H9 (cell line): ENCODE data around the gene ZNF385D. TPM values are rescaled to one million over a fixed set of nuclear protein-coding genes. Genes with fewer than 3 reads are reported as not detected.

Source experiments
- DNase-seq: peaks from one replicate; pipeline ENCODE4 v3.0.0-alpha.2; 2017
- H2AFZ ChIP-seq: one replicate; pipeline ENCODE4 v1.6.1; 2013; ENCODE audit warnings: mild to moderate bottlenecking, low read length, control low read depth, moderate library complexity
- H2AK5ac ChIP-seq: 2 replicates; pipeline ENCODE4 v1.6.1; 2013; ENCODE audit warnings: low read length, control low read depth, mixed read lengths; ENCODE audit not compliant: insufficient read length
- H2BK120ac ChIP-seq: one replicate; pipeline ENCODE4 v1.6.1; 2013; ENCODE audit warnings: low read depth, mild to moderate bottlenecking, low read length, control low read depth, inconsistent platforms; ENCODE audit not compliant: poor library complexity, severe bottlenecking
- H2BK12ac ChIP-seq: 2 replicates; pipeline ENCODE4 v1.6.1; 2013; ENCODE audit warnings: low read length, control low read depth, mixed read lengths, low read depth; ENCODE audit not compliant: insufficient read length
- H2BK15ac ChIP-seq: 2 replicates; pipeline ENCODE4 v1.6.1; 2013; ENCODE audit warnings: low read depth, low read length, control low read depth
- H2BK20ac ChIP-seq: one replicate; pipeline ENCODE4 v1.6.1; 2013; ENCODE audit warnings: low read depth, mild to moderate bottlenecking, low read length, control low read depth, inconsistent platforms; ENCODE audit not compliant: poor library complexity, severe bottlenecking
- H2BK5ac ChIP-seq: 2 replicates; pipeline ENCODE4 v1.6.1; 2013; ENCODE audit warnings: low read length, control low read depth, mixed read lengths; ENCODE audit not compliant: insufficient read length
- H3K14ac ChIP-seq: 2 replicates; pipeline ENCODE4 v1.6.1; 2013; ENCODE audit warnings: low read length, control low read depth; ENCODE audit not compliant: insufficient read depth
- H3K18ac ChIP-seq: 2 replicates; pipeline ENCODE4 v1.6.1; 2013; ENCODE audit warnings: low read depth, mild to moderate bottlenecking, mixed read lengths, low read length, control low read depth; ENCODE audit not compliant: insufficient read length
- H3K23ac ChIP-seq: 2 replicates; pipeline ENCODE4 v1.6.1; 2013; ENCODE audit warnings: low read length, control low read depth, mixed read lengths, low read depth; ENCODE audit not compliant: insufficient read length
- H3K23me2 ChIP-seq: 2 replicates; pipeline ENCODE4 v1.6.1; 2013; ENCODE audit warnings: low read depth, mild to moderate bottlenecking, mixed read lengths, low read length, control low read depth; ENCODE audit not compliant: insufficient read length, poor library complexity, severe bottlenecking
- H3K27ac ChIP-seq: 2 replicates; pipeline ENCODE4 v1.5.1; 2013; ENCODE audit warnings: low read length, control low read depth, mixed read lengths, low read depth; ENCODE audit not compliant: insufficient read length
- H3K27me3 ChIP-seq: 2 replicates; pipeline ENCODE4 v1.6.1; 2013; ENCODE audit warnings: low read length, control low read depth, inconsistent platforms; ENCODE audit not compliant: insufficient read depth
- H3K4ac ChIP-seq: 2 replicates; pipeline ENCODE4 v1.6.1; 2013; ENCODE audit warnings: low read depth, mild to moderate bottlenecking, control low read depth, inconsistent platforms, low read length, moderate library complexity
- H3K4me1 ChIP-seq: 2 replicates; pipeline ENCODE4 v1.6.1; 2013; ENCODE audit warnings: low read length, control low read depth, inconsistent platforms; ENCODE audit not compliant: insufficient read depth
- H3K4me2 ChIP-seq: 2 replicates; pipeline ENCODE4 v1.6.1; 2013; ENCODE audit warnings: low read length, control low read depth, mixed read lengths; ENCODE audit not compliant: insufficient read length, insufficient read depth
- H3K56ac ChIP-seq: 2 replicates; pipeline ENCODE4 v1.6.1; 2013; ENCODE audit warnings: low read depth, mild to moderate bottlenecking, mixed read lengths, low read length, control low read depth; ENCODE audit not compliant: insufficient read length
- H3K79me1 ChIP-seq: 2 replicates; pipeline ENCODE4 v1.6.1; 2013; ENCODE audit warnings: low read depth, mild to moderate bottlenecking, moderate library complexity, low read length, control low read depth, inconsistent platforms; ENCODE audit not compliant: insufficient read depth, poor library complexity, severe bottlenecking
- H3K79me2 ChIP-seq: 2 replicates; pipeline ENCODE4 v1.6.1; 2013; ENCODE audit warnings: low read length, control low read depth, inconsistent platforms; ENCODE audit not compliant: insufficient read depth
- H3K9ac ChIP-seq: 2 replicates; pipeline ENCODE4 v1.6.1; 2013; ENCODE audit warnings: low read length, control low read depth, mixed read lengths; ENCODE audit not compliant: insufficient read length; ENCODE audit errors: extremely low read depth
- H3K9me3 ChIP-seq: one replicate; pipeline ENCODE4 v1.6.1; 2013; ENCODE audit warnings: low read depth, low read length, inconsistent platforms; ENCODE audit not compliant: control insufficient read depth
- H3T11ph ChIP-seq: one replicate; pipeline ENCODE4 v1.6.1; 2013; ENCODE audit warnings: mild to moderate bottlenecking, low read length, control low read depth, inconsistent platforms
- H4K20me1 ChIP-seq: one replicate; pipeline ENCODE4 v1.6.1; 2013; ENCODE audit not compliant: control insufficient read depth, insufficient read length, insufficient read depth
- H4K5ac ChIP-seq: 2 replicates; pipeline ENCODE4 v1.6.1; 2013; ENCODE audit warnings: low read depth, mild to moderate bottlenecking, mixed read lengths, low read length, control low read depth; ENCODE audit not compliant: insufficient read length
- H4K8ac ChIP-seq: replicated peaks from 2 replicates; pipeline ENCODE4 v1.6.1; 2013; ENCODE audit warnings: low read length, control low read depth, mixed read lengths, low read depth; ENCODE audit not compliant: insufficient read length
- H4K91ac ChIP-seq: 2 replicates; pipeline ENCODE4 v1.6.1; 2013; ENCODE audit warnings: low read depth, mild to moderate bottlenecking, moderate library complexity, mixed read lengths, low read length, control low read depth; ENCODE audit not compliant: insufficient read length
- H3K27ac Mint-ChIP-seq, 3 experiments: 2 replicates in 2 of 3; 3 replicates in 1 of 3; pipeline ENCODE4 v1.8.0; 2020 to 2021; ENCODE audit warnings: mixed read lengths in 3 of 3, mild to moderate bottlenecking in 1 of 3, moderate library complexity in 1 of 3
- H3K27me3 Mint-ChIP-seq: 2 replicates; pipeline ENCODE4 v1.8.0; 2021; ENCODE audit warnings: low read depth, mild to moderate bottlenecking, moderate library complexity, mixed read lengths
- H3K36me3 Mint-ChIP-seq, 3 experiments: 2 replicates in 2 of 3; 3 replicates in 1 of 3; pipeline ENCODE4 v1.8.0; 2020 to 2021; ENCODE audit warnings: low read depth in 3 of 3, mixed read lengths in 3 of 3; ENCODE audit not compliant: insufficient read depth in 1 of 3
- H3K4me1 Mint-ChIP-seq, 2 experiments: 2 replicates each; pipeline ENCODE4 v1.8.0; 2020; ENCODE audit warnings: mixed read lengths in 2 of 2
- H3K4me3 Mint-ChIP-seq, 2 experiments: 2 replicates in 1 of 2; 3 replicates in 1 of 2; pipeline ENCODE4 v1.8.0; 2020 to 2021; ENCODE audit warnings: mild to moderate bottlenecking in 2 of 2, mixed read lengths in 2 of 2, moderate library complexity in 1 of 2
- H3K9me3 Mint-ChIP-seq, 2 experiments: 2 replicates in 1 of 2; 3 replicates in 1 of 2; pipeline ENCODE4 v1.8.0; 2020; ENCODE audit warnings: mild to moderate bottlenecking in 2 of 2, mixed read lengths in 2 of 2, moderate library complexity in 1 of 2
- WGBS: extraction: QIAGEN DNeasy Blood & Tissue Kit; methylation state at CpG from one replicate; pipeline ENCODE4 v1.1.7; 2013; ENCODE audit warnings: missing lambda C conversion rate, low lambda C conversion rate, mixed read lengths; ENCODE audit not compliant: insufficient read length; ENCODE audit errors: extremely low coverage; 5-methylcytosine and 5-hydroxymethylcytosine counted together
- total RNA-seq: library from RNA; stranded (reverse); gene quantifications from 2 replicates; pipeline ENCODE4 v1.2.1, GENCODE V29; 2021
- TF ChIP-seq, protein P1 (sequence below): fragments of 200-600 bp; sonication (generic); conservative IDR thresholded peaks from 3 replicates; pipeline ENCODE4 v1.8.0; 2021; ENCODE audit warnings: antibody characterized with exemption, mild to moderate bottlenecking

The ZNF385D gene
- total RNA-seq, 1 experiment from 2014 or later = 1.5 TPM

DNA sequence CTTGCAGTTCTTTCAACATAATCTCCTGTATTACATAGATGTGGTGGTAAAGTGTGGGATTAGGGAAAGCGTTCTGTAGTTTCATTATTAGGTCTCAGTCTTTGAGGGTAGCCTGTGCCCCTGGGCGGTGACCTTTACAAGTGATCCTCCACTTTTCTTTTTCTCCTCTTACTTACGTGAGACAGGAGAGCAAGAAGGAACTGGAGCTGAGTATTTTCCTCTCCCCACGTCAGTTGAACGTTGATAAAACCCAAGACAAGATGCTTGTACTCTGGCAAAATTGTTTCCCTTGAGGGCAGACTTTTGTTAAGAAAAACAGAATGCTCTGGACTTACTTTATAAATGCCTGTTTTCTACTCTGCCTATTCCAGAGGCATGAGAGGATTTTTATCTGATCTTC lies 378.7 kb downstream of the ZNF385D start:
- Histone ChIP-seq H3T11ph (no peak overlapping the region), H3K23ac (no peak overlapping the region), H3K23me2 (no peaks in the 10 kb centered on the region), H3K56ac (no peak overlapping the region), H2BK120ac (no peak overlapping the region), H3K14ac (no peak overlapping the region), H3K18ac (no peak overlapping the region), H4K20me1 (no peaks in the 10 kb centered on the region), H4K5ac (no peak overlapping the region), H4K91ac (no peak overlapping the region), H3K27ac (no peak overlapping the region), H3K27me3 (no peaks in the 10 kb centered on the region), H3K9me3 (no peaks in the 10 kb centered on the region), H3K79me2 (no peaks in the 10 kb centered on the region), H3K4me2 (no peak overlapping the region), H4K8ac (no peak overlapping the region), H2BK5ac (no peak overlapping the region), H2AK5ac (no peak overlapping the region), H2BK12ac (no peak overlapping the region), H3K4ac (no peak overlapping the region), H2AFZ (no peak overlapping the region), H3K4me1 (no peaks in the 10 kb centered on the region), H2BK15ac (no peak overlapping the region), H2BK20ac (no peak overlapping the region), H3K9ac (no peak overlapping the region), H3K79me1 (no peaks in the 10 kb centered on the region)
- no peaks in the 10 kb centered on the region for H3K27me3 Mint-ChIP-seq
- no peak overlapping the region for H3K4me3 Mint-ChIP-seq
- DNase-seq = no peak
- H3K27ac Mint-ChIP-seq = no peak overlapping the region
- peaks cover 7 to 8% of the 10 kb centered on the region in 2 experiments; a peak in 3 of 4 replicates for H3K4me1 Mint-ChIP-seq
- no CpG with 5 or more reads among the region's 5 CpGs for WGBS
- peaks cover 0 to 2% (median 0%) of the 10 kb centered on the region in 3 experiments; a peak in 2 of 7 replicates for H3K36me3 Mint-ChIP-seq
- TF ChIP-seq, protein P1, sequence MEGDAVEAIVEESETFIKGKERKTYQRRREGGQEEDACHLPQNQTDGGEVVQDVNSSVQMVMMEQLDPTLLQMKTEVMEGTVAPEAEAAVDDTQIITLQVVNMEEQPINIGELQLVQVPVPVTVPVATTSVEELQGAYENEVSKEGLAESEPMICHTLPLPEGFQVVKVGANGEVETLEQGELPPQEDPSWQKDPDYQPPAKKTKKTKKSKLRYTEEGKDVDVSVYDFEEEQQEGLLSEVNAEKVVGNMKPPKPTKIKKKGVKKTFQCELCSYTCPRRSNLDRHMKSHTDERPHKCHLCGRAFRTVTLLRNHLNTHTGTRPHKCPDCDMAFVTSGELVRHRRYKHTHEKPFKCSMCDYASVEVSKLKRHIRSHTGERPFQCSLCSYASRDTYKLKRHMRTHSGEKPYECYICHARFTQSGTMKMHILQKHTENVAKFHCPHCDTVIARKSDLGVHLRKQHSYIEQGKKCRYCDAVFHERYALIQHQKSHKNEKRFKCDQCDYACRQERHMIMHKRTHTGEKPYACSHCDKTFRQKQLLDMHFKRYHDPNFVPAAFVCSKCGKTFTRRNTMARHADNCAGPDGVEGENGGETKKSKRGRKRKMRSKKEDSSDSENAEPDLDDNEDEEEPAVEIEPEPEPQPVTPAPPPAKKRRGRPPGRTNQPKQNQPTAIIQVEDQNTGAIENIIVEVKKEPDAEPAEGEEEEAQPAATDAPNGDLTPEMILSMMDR = no peak
- peaks cover 5 to 9% of the 10 kb centered on the region in 2 experiments; a peak in 3 of 5 replicates for H3K9me3 Mint-ChIP-seq
